Natural killer cell (primary cell): ENCODE results near the gene CHST15. TPM values are rescaled to one million over a fixed set of nuclear protein-coding genes. Genes with fewer than 3 reads are reported as not detected.

Source experiments
- ATAC-seq, 3 donors: fragments of 150-1000 bp in 2 of 3; fragments of 200-7000 bp in 1 of 3; cut with Tn5 transposase; 1 replicate in 1 of 3; 2 replicates in 2 of 3; pipeline ENCODE4 v1.10.0; 2021; ENCODE audit warnings: mild to moderate bottlenecking in 2 of 3, moderate library complexity in 2 of 3
- DNase-seq, 2 donors: peaks; one replicate each; pipeline versions ENCODE4 v3.0.0 to v3.0.0-alpha.2; 2013 to 2021; ENCODE audit warnings: mixed read lengths in 1 of 2
- H3K27ac ChIP-seq: one replicate; pipeline ENCODE4 v1.5.1; 2013; ENCODE audit warnings: mild to moderate bottlenecking, low read length
- H3K27me3 ChIP-seq: one replicate; pipeline ENCODE4 v1.6.1; 2013; ENCODE audit warnings: low read length; ENCODE audit not compliant: control insufficient read depth, insufficient read depth
- H3K36me3 ChIP-seq: one replicate; pipeline ENCODE4 v1.6.1; 2013; ENCODE audit warnings: low read length; ENCODE audit not compliant: control insufficient read depth, insufficient read depth
- H3K4me1 ChIP-seq: one replicate; pipeline ENCODE4 v1.6.1; 2013; ENCODE audit warnings: low read length; ENCODE audit not compliant: control insufficient read depth, insufficient read depth
- H3K4me3 ChIP-seq: one replicate; pipeline ENCODE4 v1.5.1; 2013; ENCODE audit warnings: low read length
- H3K9me3 ChIP-seq: one replicate; pipeline ENCODE4 v1.6.1; 2013; ENCODE audit warnings: low read length; ENCODE audit not compliant: control insufficient read depth, insufficient read depth
- H3K27ac Mint-ChIP-seq, 2 donors: one replicate each; pipeline ENCODE4 v1.8.0; 2022; ENCODE audit warnings: mild to moderate bottlenecking in 2 of 2, mixed read lengths in 2 of 2, moderate library complexity in 1 of 2
- H3K27me3 Mint-ChIP-seq, 2 donors: one replicate each; pipeline ENCODE4 v1.8.0; 2022; ENCODE audit warnings: low read depth in 2 of 2, mixed read lengths in 2 of 2
- H3K36me3 Mint-ChIP-seq: one replicate; pipeline ENCODE4 v1.8.0; 2022; ENCODE audit warnings: mixed read lengths
- H3K4me1 Mint-ChIP-seq, 2 donors: one replicate each; pipeline ENCODE4 v1.8.0; 2022; ENCODE audit warnings: mixed read lengths in 2 of 2
- H3K4me3 Mint-ChIP-seq: one replicate; pipeline ENCODE4 v1.8.0; 2022; ENCODE audit warnings: mild to moderate bottlenecking, moderate library complexity, mixed read lengths
- H3K9me3 Mint-ChIP-seq, 2 donors: one replicate each; pipeline ENCODE4 v1.8.0; 2022; ENCODE audit warnings: mixed read lengths in 2 of 2
- CTCF ChIP-seq: fragments of 200-600 bp; IDR thresholded peaks from one replicate; pipeline ENCODE4 v1.8.0; 2022; ENCODE audit warnings: antibody characterized with exemption
- WGBS: methylation state at CpG from one replicate; pipeline ENCODE4 v1.1.7; 2013; ENCODE audit warnings: missing lambda C conversion rate; ENCODE audit not compliant: insufficient coverage; 5-methylcytosine and 5-hydroxymethylcytosine counted together
- intact Hi-C: fragments of 100-400 bp; cut with micrococcal nuclease; formaldehyde crosslinking; loops from one replicate; pipeline ENCODE4 v1.14.2; 2022
- total RNA-seq, 4 donors: library from RNA; stranded (reverse); fragments of 120-200 nt in 1 of 4; gene quantifications; one replicate each; pipeline versions ENCODE4 v1.2.3 to v1.2.4, GENCODE V29; 2013 to 2022

CHST15 gene
- total RNA-seq, 3 donors from 2014 or later (not counting 1 experiment from before 2014, with no cell fraction given) = 1.9 to 11.9 (median 8.7) TPM

DNA sequence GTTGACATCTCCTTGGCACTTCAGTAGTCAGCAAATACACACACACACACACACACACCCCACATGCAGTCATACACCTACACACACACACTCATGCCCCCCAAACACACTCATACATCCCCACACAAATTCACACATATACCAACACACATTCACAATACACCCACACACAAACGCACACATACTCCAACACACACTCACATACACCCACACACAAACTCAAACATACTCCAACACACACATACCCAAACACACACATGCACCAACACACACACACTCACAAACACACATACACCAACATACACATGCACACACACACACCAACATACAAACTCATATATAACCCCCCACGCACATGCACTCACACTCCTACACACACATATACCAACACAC, 31.4 kb upstream of the CHST15 start:
- H3K4me1 Mint-ChIP-seq = no peaks in the 10 kb centered on the region
- H3K4me3 ChIP-seq = no peak overlapping the region
- H3K27me3 Mint-ChIP-seq = no peaks in the 10 kb centered on the region
- no peaks in the 10 kb centered on the region for H3K36me3 ChIP-seq
- H3K36me3 Mint-ChIP-seq = no peaks in the 10 kb centered on the region
- DNase-seq (no peak), ATAC-seq (no peak)
- H3K27ac Mint-ChIP-seq = no peak overlapping the region
- no peaks in the 10 kb centered on the region for H3K27me3 ChIP-seq
- H3K4me3 Mint-ChIP-seq = no peak overlapping the region
- no peak for TF ChIP-seq CTCF
- intact Hi-C loops = no loop called here
- no peak overlapping the region for H3K27ac ChIP-seq
- 92% methylated on average over 2 of the region's 2 CpGs for WGBS
- H3K9me3 ChIP-seq = no peaks in the 10 kb centered on the region
- H3K4me1 ChIP-seq = peaks cover 5% of the 10 kb centered on the region
- H3K9me3 Mint-ChIP-seq = no peaks in the 10 kb centered on the region

DNA sequence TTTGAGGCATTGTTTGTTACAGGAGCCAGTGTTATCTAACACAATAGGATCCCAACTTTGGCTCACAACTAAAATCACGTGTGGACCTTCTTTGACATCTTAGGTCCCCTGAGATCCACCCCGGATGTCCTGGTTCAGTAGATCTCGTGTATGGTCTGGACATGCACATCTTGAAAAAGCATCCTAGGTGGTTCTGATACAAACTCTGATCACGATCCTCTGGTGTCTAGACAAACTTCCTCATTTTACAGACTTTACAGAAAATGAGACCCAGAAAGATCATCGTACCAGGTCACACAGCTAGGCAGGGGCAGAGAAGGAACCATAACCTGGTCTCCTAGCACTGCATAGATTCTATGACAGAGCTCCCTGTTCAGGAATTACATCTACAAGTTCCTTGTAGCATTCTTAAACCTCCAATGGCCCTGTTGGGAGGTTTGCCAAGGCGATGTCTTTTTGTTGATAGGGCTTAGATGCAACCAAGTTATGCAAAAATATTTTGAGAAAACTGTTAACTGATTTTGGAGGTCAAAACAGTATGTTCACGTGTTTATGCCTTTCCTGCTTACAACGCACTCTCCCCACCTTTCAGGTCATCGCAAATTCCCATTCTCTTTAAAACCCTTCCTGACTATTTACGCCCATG, 30.8 kb upstream of the CHST15 start:
- ATAC-seq = no peak
- H3K4me1 Mint-ChIP-seq = no peaks in the 10 kb centered on the region
- intact Hi-C loops = no loop called here
- 54% methylated on average over 9 of the region's 10 CpGs for WGBS
- Histone ChIP-seq H3K9me3 (no peaks in the 10 kb centered on the region), H3K27me3 (no peaks in the 10 kb centered on the region), H3K4me1 (peaks cover 11% of the 10 kb centered on the region), H3K4me3 (no peak overlapping the region), H3K36me3 (no peaks in the 10 kb centered on the region), H3K27ac (no peak overlapping the region)
- TF ChIP-seq CTCF = no peak
- DNase-seq = no peak
- H3K4me3 Mint-ChIP-seq = no peak overlapping the region
- H3K27ac Mint-ChIP-seq = no peak overlapping the region
- no peaks in the 10 kb centered on the region for H3K36me3 Mint-ChIP-seq
- H3K27me3 Mint-ChIP-seq = no peaks in the 10 kb centered on the region
- no peaks in the 10 kb centered on the region for H3K9me3 Mint-ChIP-seq

GRCh38 chr10:124123156-124123555, 29.8 kb upstream of the CHST15 start:
- Histone ChIP-seq H3K4me1 (peaks cover 13% of the 10 kb centered on the region), H3K9me3 (no peaks in the 10 kb centered on the region), H3K27me3 (no peaks in the 10 kb centered on the region), H3K4me3 (no peak overlapping the region), H3K27ac (no peak overlapping the region), H3K36me3 (no peaks in the 10 kb centered on the region)
- DNase-seq (no peak), ATAC-seq (no peak)
- Mint-ChIP-seq H3K27ac (no peak overlapping the region), H3K9me3 (no peaks in the 10 kb centered on the region), H3K27me3 (no peaks in the 10 kb centered on the region), H3K4me1 (no peaks in the 10 kb centered on the region), H3K4me3 (no peak overlapping the region), H3K36me3 (no peaks in the 10 kb centered on the region)
- WGBS = 89% methylated on average over 8 of the region's 8 CpGs
- intact Hi-C loops = no loop called here
- no peak for TF ChIP-seq CTCF

GRCh38 chr10:124122211-124122610, 28.8 kb upstream of the CHST15 start:
- Mint-ChIP-seq H3K4me1 (no peaks in the 10 kb centered on the region), H3K9me3 (no peaks in the 10 kb centered on the region), H3K36me3 (no peaks in the 10 kb centered on the region), H3K4me3 (no peak overlapping the region), H3K27ac (no peak overlapping the region), H3K27me3 (no peaks in the 10 kb centered on the region)
- no peak overlapping the region for H3K4me3 ChIP-seq
- WGBS = 93% methylated on average over 13 of the region's 13 CpGs
- intact Hi-C loops = no loop called here
- ATAC-seq (no peak), DNase-seq (no peak)
- peaks cover 13% of the 10 kb centered on the region for H3K4me1 ChIP-seq
- no peaks in the 10 kb centered on the region for H3K9me3 ChIP-seq
- H3K36me3 ChIP-seq = no peaks in the 10 kb centered on the region
- no peak overlapping the region for H3K27ac ChIP-seq
- TF ChIP-seq CTCF = no peak
- no peaks in the 10 kb centered on the region for H3K27me3 ChIP-seq
